LoVo (cell line): ENCODE results near the gene PHLPP1.
"Not testable (repeated sequence)": the region's sequence is repeated elsewhere in the genome, so short reads cannot be mapped to it uniquely, and the experiment has no call there.

Experiments
- DNase-seq: peaks from one replicate; pipeline ENCODE4 v3.0.0-alpha.2; 2016; ENCODE audit warnings: low spot score

PHLPP1 gene

DNA sequence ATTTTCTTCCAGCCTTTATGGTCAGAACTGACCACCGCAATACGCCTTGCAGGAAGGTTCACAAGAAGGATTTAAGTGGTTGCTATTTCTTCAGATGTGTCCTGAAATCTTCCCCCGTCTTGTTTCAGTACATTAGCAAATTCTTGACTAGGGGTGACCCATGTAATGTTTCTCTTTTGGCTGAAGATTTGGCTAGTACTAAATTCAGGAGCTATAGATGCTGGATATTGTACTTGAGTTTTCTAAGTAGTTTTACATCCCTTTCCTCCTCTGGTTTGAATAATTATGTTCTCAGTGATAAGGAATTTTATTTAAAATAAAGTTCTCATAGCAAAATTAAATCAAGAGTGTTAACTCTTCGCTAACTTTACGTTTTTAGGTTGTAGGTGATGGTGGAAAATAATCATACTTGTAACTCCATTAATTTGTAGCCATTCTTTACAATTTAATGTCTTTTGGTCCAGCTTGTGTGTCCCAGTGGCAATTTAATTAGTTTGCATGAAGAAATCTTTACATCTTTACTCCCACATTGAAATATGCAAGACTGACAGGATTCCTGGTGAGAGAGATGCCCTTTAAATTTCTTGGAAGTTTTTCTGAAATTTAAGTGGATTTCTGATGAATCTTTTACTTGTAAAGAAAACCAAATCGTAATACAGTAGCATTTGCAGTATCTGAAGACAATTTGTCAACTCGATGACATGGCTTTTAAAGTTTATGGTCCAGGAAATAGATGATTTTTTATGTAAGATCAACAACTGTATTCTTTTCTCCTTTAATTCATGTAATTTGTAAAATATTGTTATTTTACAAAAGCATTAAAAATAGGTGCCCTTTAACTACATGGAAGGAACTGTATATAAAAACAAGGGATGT, 2.8 kb downstream of the PHLPP1 start:
- no peak for DNase-seq

DNA sequence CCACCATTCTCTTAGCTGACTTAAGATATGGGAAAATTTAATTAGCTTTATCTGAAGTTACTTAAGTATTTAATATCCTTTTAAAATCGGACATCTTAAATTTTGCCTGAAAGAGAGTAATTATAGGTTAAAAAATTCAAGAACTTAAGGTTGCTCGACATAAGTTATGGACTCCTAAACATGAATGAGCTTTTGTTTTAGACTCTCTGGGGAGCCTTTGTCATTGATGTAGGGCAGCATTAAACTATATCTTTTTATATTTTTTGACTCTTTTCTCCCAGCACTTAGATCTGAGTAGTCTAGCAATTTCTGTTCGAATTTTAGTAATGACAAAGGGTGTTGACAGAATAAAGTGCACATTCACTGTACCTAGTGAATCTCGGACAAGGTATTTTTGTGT, 4.7 kb downstream of the PHLPP1 start:
- DNase-seq, result no peak

DNA sequence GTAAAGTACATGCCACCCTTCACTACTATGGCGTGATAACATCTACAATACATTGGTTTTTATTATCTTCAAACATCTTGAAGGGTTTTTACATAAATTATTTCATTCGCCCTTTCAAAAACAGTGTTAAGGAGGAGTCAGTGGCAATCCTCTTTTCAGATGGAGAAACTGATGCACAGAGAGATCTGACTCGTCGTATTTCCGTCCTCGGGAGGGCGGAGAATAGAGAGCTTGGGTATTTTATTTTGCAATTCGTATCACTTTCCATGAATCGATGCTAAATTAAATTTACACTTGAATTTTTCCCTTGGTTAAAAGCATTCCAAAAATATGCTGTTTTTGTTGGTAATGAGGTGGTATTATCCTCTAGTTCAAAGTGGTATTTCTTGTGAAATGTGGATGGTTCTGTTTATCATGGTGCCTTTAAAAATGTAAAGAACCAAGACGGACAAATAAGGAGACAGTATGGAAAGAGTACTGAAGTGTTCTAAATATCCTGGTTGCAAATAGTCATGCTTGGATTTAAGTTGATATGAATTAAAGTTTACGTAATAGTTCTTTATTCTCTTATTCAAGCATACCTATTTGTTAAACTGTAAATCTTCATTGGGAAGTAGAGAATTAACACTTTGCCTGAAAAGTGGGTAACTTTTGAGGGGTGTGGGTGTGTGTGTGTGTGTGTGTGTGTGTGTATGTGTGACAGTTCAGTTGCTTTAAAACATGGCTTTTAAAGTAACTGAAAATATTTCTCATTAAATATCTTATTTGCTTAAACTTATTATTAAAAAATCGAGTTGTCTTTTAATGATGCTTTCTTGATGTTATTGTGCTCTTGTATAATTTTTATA, 5.6 kb downstream of the PHLPP1 start:
- no peak for DNase-seq

DNA sequence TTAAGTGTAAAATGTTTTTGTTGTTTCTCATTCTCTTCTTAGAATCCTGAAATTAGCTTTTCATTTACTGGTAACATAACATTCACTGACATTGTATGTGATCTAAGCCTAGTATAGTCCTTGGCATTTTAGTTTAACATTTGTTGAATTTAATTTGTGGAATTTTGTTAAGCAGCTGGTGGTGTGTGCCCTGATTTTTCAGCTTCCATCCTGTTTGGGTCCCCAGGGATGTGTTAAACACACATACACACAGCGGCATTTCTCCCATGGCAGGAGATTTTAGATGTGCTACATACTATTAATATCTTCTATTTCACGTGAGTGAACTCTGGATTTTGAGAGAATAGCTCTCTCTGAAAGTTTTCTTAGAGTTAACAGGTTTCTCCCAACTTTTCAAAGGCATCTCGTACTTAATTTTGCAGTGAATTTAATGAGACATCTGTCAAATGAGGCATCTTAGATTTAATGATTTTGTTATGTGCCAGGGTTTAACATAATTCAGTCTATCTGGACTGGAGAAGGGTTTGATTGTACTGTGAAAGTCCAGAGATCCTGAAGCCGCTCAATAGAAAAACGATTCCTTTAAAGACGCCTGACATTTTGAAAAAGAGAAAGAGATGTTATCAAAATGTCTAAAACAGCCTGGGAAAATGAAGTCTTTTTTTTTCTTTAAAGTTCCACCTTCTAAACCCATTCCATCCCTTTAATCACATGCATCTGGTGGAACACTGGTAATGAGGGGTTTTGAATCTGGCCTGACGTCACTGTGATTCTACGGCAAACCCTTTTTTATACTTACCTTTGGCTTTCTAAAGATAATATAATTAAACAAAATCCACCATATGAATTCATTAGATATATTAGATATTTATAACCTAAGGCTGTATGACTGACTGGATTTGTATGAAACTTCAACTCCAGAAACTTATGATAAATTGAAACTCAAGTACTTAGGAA, 6.8 kb downstream of the PHLPP1 start:
- no peak for DNase-seq

DNA sequence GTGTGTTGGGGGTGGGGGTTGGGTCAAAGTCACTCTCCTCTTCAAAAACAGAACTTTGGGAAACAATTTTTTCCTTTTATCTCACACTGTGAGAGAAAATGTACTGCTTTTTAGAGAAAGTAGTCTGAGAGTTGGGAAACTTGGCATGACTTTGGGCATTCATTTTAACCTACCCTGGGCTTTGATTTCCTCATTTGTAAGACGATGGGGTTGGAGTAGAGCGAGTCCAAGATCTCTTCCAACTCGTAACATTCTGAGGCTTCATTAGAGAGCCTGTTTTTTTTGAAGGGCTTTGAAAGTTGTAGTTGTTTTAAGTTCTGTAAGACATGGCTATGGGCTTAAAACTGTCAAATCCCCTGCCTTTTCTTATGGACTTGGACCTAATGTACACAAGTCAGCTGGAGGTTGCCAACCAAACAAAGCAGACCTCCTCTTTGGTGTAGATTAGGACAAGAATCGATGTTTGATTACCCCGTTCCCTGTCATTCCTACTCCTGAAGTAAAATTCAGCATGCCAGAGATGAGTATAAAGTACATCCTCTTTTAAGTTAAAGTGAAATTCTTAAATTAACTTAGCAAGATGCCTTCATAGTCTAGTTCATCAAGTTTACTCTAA, 8.4 kb downstream of the PHLPP1 start:
- DNase-seq, result no peak

DNA sequence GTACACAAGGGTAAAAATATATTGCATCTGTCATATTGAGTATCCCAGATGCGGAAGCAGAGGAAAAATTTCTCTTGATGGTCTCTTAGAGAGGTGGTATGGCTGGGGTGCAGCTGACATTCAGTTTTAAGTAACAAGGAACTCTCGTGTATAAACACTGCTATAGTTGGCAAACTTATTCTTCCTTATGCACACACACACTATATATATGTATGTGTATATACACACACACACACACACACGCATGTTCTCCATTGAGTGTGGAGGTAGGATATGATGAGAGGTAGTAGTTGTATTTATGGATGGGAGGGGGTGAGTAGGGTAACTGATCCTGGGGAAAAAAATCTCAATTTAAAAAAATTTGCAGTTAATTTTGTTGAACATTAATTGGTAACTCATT, 10.6 kb downstream of the PHLPP1 start:
- no peak for DNase-seq

DNA sequence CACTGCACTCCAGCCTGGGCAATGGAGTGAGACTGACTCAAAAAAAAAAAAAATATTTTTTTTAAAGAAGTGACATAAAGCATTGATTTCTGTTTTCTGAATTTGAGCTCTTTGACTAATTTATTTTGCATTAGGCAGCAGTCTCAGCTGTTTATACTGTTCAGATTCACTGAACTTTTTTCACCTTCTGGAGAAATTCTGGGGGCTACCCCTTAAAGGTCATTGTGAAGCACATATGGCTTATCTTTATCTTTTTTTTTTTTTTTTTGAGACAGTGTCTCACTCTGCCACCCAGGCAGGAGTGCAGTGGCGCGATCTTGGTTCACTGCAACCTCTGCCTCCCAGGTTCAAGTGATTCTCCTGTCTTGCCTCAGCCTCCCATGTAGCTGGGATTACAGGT, 12.9 kb downstream of the PHLPP1 start:
- no peak for DNase-seq

DNA sequence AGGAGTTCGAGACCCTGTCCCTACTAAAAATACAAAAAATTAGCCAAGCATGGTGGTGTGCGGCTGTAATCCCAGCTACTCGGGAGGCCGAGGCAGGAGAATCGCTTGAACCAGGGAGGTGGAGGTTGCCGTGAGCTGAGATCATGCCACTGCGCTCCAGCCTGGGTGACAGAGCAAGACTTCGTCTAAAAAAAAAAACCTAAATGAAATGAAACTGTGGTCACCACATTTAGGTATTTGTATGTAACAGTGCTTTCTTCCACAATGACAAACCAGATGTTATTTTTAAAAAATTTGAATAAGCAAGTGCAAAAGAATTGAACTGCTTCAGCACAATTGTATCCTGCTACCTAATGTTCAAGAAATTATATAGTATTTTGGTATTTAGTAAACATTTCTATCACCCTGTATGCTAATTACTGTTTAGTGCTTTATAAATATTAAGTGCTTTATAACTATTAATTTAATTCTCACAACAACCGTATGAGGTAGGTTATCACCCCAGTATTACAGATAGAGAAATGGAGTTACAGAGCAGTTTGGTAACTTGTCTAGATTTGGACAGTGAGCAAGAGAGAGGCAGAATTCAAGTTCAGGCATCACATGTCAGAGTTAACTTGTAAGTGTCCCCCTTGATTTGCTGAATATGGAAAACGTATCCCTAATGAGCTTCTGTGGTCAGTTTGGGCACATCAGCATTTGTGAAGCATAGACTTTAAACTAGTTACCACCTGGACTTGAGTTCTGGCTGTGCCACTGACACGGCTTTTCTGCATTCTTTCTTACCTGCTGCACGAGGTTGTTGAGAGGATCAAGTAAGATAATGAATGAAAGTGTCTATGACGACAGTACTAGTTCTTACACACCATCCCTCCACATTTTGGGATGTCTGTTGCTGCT, 14.4 kb downstream of the PHLPP1 start:
- no peak for DNase-seq

DNA sequence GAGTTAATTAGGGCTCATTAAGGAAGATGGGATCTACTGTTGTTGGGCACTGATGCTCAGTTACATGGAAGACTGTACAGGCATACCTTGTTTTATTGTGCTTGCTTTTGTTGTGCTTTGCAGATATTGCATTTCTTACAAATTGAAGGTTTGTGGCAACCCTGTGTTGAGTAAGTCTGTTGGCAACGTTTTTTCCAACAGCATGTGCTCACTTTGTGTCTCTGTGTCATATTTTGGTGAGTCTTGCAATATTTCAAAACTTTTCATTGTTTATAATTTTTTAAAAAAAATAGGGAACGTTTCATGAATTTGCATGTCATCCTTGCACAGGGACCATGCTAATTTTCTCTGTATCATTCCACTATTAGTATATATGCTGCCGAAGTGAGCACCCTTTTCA, 15.6 kb downstream of the PHLPP1 start:
- no peak for DNase-seq

DNA sequence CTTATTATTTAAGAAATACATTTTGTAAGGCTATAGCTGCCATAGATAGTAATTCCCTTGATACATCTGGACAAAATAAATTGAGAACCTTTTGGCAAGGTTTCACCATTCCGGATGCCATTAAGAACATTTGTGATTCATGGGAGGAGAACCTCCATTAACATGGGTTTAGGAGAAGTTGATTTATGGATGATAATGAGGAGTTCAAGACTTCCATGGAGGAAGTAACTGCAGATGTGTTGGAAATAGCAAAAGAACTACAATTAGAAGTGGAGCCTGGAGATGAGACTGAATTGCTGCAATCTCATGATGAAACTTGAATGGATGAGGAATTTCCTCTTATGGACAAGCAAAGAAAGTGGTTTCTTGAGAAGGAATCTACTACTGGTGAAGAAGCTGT, 17.3 kb downstream of the PHLPP1 start:
- no peak for DNase-seq

DNA sequence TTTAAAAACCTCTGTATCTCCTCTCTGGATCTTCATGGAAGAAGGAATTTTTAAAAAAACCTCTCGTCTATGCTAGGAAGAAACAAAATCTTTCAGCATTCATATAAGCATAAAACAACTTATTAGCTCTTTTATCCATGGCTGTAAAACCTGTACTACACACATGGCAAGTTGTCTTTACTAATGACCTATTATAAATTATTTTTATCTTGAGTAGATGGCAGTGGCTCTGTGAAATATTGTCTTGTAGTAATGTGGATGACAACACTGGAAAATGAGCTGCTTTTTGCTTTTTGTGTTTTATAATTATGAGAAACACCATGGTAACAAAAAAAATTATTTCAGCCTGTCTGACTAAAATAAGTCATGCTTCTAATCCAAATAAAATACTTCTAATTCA, 18.9 kb downstream of the PHLPP1 start:
- DNase-seq, result no peak

DNA sequence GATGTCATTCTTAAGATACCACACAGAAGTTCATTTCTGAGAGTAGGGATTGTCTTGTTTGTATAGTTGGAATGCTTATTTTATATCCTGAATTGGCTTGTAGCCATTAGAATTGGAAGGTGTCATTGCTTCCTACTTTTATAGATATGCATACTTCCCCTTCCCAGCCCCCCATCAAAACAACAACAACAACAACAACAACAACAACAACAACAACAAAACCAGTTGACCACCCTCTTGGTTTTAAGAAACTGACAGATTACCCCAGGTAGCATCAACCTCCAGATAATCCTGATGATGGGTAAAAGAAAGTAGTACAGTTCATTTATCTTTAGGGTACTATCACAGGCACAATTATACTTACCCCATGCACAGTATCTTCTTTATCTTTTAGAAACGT, 20.0 kb downstream of the PHLPP1 start:
- no peak for DNase-seq

DNA sequence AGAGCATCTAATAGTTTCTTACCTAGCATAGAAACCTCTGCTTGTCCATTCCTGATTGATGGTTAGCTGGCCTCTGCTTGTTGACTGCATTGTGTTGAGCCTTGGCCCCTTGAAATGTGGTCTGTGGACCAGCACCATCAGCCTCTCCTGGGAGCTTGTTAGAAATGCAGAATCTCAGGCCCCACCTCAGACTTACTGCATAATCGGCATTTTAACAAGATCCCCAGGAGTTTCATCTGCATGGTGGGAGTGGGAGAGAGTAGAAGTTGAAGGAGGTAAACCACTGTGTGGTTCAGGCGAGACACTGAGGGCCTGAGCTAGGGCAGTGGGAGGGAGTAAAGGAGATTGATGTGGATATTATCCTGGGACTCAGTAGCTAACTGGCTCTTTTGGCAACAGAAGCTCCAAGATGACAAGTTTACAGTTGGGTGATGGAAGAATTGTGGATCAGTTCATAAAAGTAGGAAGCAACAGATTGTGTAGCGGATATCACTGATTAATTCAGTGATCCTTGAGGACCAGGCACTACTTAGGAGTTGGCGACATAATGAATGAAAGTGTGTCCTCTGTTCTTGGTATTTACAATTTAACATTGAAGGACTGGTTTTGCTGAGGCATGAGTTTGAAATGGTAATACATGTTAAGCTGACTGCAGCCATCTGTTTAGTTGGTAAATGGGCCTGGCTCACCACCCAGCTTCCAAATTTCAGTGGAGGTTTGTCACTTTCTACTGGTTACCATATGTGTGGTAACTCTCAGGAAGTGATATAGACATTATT, 20.9 kb downstream of the PHLPP1 start:
- DNase-seq, result no peak

DNA sequence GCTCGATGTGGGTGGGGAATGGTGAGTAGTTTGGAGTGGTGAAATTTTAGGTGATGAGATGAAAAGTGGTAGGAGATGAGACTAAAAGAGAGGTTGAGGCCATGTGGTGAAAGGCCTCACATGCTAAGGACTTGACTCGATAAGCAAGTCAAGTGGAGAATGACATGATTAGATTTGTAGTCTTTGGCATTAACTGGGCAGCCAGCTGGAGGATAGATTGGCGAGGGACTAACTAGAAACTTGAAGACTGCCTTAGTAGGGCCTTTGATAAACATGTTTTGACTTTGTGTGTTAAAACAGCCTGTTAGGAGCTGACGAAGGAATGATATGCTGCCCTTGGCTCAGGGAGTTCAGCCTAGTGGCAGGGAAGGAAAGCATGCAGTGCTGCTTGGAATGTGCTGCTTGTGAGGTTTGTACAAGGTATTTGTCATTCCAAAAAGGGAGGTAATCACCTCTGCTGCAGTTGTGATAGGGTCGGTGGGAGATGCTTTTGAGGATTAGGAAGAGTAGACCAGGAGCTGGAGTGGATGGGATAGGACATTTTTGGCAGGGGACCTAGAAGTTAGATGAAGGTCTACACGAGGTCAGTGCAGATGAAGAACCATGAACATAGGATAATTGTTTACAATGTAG, 22.0 kb downstream of the PHLPP1 start:
- DNase-seq, result no peak

DNA sequence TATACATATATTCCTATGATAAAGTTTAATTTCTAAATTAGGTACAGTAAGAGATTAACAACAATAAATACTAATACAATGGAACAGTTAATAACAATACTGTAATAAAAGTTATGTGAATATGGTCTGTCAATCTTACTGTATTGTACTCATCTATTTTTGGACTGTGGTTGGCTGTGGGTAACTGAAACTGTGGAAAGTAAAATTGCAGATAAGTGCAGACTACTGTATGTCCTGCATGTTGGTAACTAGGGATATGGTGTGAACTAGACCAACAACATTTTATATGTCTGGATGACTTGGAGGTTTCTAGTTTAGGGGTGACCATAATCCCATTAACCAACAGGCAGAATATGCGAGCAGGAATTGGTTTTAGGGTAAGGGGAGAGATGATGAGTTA, 23.3 kb downstream of the PHLPP1 start:
- DNase-seq, result no peak

DNA sequence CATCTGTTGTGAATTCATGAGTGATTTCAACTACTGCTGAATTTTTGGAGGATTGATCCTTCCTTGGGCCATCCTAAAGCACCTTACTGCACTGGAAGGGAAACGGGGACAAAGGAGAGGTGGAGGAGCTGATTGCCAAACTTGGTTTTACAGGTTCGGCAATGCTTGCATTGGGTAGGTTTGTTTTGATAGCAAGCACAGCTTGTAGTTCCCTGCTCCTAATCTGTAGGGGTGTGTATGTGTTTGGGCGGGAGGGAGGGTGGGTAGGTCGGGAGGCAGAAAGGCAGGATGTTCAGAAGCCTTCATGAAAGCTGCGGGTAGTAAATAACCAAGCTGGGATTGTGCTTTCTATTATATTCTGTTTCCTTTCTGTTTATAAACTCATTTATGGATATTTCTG, 24.6 kb downstream of the PHLPP1 start:
- DNase-seq, result peak; percentile 34

DNA sequence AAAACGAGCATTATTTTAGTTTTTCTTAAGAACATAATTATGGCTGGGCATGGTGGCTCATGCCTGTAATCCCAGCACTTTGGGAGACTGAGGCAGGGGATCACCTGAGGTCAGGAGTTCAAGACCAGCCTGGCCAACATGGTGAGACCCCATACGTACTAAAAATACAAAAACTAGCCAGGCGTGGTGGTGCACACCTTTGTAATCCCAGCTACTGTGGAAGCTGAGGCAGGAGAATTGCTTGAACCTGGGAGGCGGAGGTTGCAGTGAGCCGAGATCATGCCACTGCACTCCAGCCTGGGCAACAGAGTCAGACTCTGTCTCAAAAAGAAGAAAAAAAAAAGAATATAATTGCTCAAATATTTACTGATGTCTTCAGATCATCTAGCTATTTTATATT, 25.3 kb downstream of the PHLPP1 start:
- not testable (repeated sequence) for DNase-seq

DNA sequence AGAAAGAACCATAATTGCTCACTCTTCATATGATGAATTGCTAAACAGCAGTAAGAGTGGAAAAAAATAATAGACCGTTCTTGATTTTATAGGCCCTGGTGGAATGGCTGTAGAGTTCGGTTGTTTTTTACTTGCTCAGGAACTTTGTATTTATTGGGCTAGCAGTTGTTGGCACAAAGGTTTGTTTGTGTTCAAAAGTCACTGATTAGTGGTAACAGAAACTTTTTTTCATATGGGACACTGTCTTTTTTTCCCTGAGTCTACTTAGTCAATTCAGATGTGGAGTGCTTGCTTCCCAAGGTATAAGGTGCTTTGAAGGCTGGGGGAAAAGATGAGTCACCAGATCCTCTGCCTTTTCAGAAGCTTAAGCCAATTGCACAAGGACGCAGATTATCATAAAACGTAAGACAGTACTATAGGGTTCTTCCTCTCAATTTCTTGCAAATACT, 25.8 kb downstream of the PHLPP1 start:
- DNase-seq, result peak; percentile 93

DNA sequence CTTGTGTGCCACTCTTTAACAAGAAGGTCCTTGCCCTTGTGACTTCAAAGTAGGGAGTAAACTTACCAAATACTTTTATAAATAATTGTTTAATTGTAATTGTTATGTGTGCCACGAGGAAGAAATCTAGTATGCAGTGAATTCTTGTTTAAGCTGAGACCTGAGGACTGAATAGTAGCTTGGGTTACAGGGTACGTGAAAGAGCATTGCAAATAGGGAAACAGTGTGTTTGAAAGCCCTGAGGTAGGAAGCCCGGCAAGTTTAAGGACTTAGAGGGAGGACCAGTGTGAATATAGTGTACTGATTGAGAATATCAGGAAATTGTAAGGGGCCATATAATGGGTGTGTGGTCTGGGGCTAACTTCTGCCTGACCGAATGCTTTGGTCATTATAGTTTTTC, 26.2 kb downstream of the PHLPP1 start:
- DNase-seq, result no peak
